ENCODE measurements around the gene GIT2.

GRCh38 chr12:109951136-109951535 lies 45.0 kb downstream of the GIT2 start:
- no peak for TF ChIP-seq CTCF (IDR thresholded peaks at IDR 0.05)
- no peak for TF ChIP-seq POLR2A (IDR thresholded peaks at IDR 0.05)
